ENCODE measurements around the gene RAVER2.

GRCh38 chr1:64877151-64877550 is 132.3 kb downstream of the RAVER2 start:
- no peak for TF ChIP-seq CTCF (IDR thresholded peaks at IDR 0.05 in 2 of 3, conservative IDR thresholded peaks at IDR 0.05 in 1 of 3; ENCODE audit: control insufficient read depth in 2 of 3, extremely low read depth in 1 of 3, insufficient read depth in 1 of 3, low read depth in 3 of 3, low read length in 3 of 3)
- TF ChIP-seq RB1 (IDR thresholded peaks at IDR 0.05; ENCODE audit: borderline replicate concordance), result no peak
- TF ChIP-seq RCOR1 (conservative IDR thresholded peaks at IDR 0.05; ENCODE audit: low read depth, low read length), result no peak
- TF ChIP-seq JUND (IDR thresholded peaks at IDR 0.05; ENCODE audit: low read depth, low read length), result no peak

Measured in GM12878 (cell line).